Measurements from ENCODE around the gene ACADL.

GRCh38 chr2:210268281-210268680, 43.0 kb upstream of the ACADL start:
- TF ChIP-seq CTCF (IDR thresholded peaks at IDR 0.05; ENCODE audit: low read depth, low read length), result no peak
- TF ChIP-seq EZH2phosphoT487 (IDR thresholded peaks at IDR 0.05; ENCODE audit: low read depth), result no peak

Measured in OCI-LY3 (cell line).